ENCODE results near the gene DLG5. TPM values are rescaled to one million over a fixed set of nuclear protein-coding genes. Genes with fewer than 3 reads are reported as not detected.

Gene DLG5
- total and polyA plus RNA-seq, 7 donors = 6.0 to 78.1 (median 41.0) TPM

DNA sequence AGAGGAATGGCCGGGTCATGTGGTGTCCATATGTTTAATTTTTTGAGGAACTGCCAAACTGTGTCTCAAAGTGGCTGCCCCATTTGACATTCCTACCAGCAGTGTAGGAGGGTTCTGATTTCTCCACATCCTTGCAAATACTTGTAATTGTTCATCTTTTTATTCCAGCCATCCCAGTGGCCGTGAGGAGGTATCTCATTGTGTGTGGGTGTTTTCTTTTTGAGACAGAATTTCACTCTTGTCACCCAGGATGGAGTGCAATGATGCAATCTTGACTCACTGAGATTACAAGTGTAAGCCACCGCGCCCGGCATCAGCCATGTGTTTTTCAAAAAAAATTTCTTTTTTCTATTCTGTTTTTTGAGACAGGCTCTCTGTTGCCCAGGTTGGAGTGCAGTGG is 38.7 kb upstream of the DLG5 start:
- H3K27me3 ChIP-seq = no peaks in the 10 kb centered on the region
- no peaks in the 10 kb centered on the region for H3K36me3 ChIP-seq
- H3K27ac ChIP-seq = no peak overlapping the region
- intact Hi-C loops (cut with DNase I) = no loop called here
- peaks cover 0 to 18% (median 17%) of the 10 kb centered on the region in 4 donors for H3K4me1 ChIP-seq
- no peak for DNase-seq
- no peaks in the 10 kb centered on the region for H3K9me3 ChIP-seq
- H3K4me3 ChIP-seq = no peak overlapping the region
- 92 to 93% methylated on average over 5 of the region's 5 CpGs for WGBS, 2 donors
- no peak for TF ChIP-seq EP300 (IDR thresholded peaks at IDR 0.05)
- no peak for TF ChIP-seq CTCF (IDR thresholded peaks at IDR 0.05)
- TF ChIP-seq POLR2AphosphoS5 (IDR thresholded peaks at IDR 0.05) = no peak
- no peak for TF ChIP-seq POLR2A (IDR thresholded peaks at IDR 0.05)

DNA sequence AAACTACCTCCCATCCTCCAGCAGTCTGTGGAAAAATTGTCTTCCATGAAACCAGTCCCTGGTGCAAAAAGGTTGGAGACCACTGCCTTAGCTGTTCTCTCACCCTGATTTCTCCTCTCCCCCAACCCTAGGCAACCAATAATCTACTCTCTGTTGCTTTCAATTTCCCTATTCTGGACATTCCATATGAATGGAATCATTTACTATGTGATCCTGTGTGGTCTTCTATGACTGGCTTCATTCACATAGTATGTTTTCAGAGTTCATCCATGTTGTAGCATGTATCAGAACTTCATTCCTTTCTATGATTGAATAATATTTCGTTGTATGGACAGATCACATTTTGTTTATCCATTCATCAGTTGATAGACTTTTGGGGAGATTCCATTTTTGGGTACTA is 38.3 kb upstream of the DLG5 start:
- DNase-seq = no peak
- Histone ChIP-seq H3K9me3 (no peaks in the 10 kb centered on the region), H3K27ac (no peak overlapping the region), H3K4me3 (no peak overlapping the region), H3K36me3 (no peaks in the 10 kb centered on the region), H3K4me1 (peaks cover 0 to 14% (median 12%) of the 10 kb centered on the region in 4 donors), H3K27me3 (no peaks in the 10 kb centered on the region)
- intact Hi-C loops (cut with DNase I) = no loop called here
- TF ChIP-seq POLR2AphosphoS5 (IDR thresholded peaks at IDR 0.05) (no peak), EP300 (IDR thresholded peaks at IDR 0.05) (no peak), CTCF (IDR thresholded peaks at IDR 0.05) (no peak), POLR2A (IDR thresholded peaks at IDR 0.05) (no peak)
- 84 to 87% methylated on average over 1 of the region's 1 CpG for WGBS, 2 donors

GRCh38 chr10:77963901-77964300 is 37.3 kb upstream of the DLG5 start:
- DNase-seq = no peak
- Histone ChIP-seq H3K27me3 (no peaks in the 10 kb centered on the region), H3K36me3 (no peaks in the 10 kb centered on the region), H3K4me3 (no peak overlapping the region), H3K4me1 (peaks cover 0 to 5% (median 3%) of the 10 kb centered on the region in 4 donors), H3K9me3 (no peaks in the 10 kb centered on the region), H3K27ac (no peak overlapping the region)
- intact Hi-C loops (cut with DNase I) = no loop called here
- WGBS, 2 donors = 94 to 97% methylated on average over 7 of the region's 7 CpGs
- TF ChIP-seq EP300 (IDR thresholded peaks at IDR 0.05) (no peak), POLR2A (IDR thresholded peaks at IDR 0.05) (no peak), CTCF (IDR thresholded peaks at IDR 0.05) (no peak), POLR2AphosphoS5 (IDR thresholded peaks at IDR 0.05) (no peak)

- no peaks in the 10 kb centered on the region for H3K4me1 ChIP-seq
- no peaks in the 10 kb centered on the region for H3K9me3 ChIP-seq
- TF ChIP-seq CTCF (IDR thresholded peaks at IDR 0.05) (no peak), POLR2AphosphoS5 (IDR thresholded peaks at IDR 0.05) (no peak), EP300 (IDR thresholded peaks at IDR 0.05) (no peak), POLR2A (IDR thresholded peaks at IDR 0.05) (no peak)
- H3K4me3 ChIP-seq = no peak overlapping the region
- no peaks in the 10 kb centered on the region for H3K27me3 ChIP-seq
- H3K27ac ChIP-seq = no peak overlapping the region
- no peaks in the 10 kb centered on the region for H3K36me3 ChIP-seq
- DNase-seq = no peak
- intact Hi-C loops (cut with DNase I) = no loop called here
- WGBS, 2 donors = 91 to 92% methylated on average over 7 of the region's 7 CpGs
Observed at GRCh38 chr10:77962350-77963146, 36.0 kb upstream of the DLG5 start.
